Right lobe of liver (tissue), 4 donors: Measurements from ENCODE around the gene ACSL3.

Experiments used
- POLR2A ChIP-seq: fragments of 450-650 bp; IDR thresholded peaks from one replicate; pipeline ENCODE4 v1.6.1; 2017; ENCODE audit warnings: antibody characterized with exemption, mild to moderate bottlenecking
- TF ChIP-seq, protein P1 (sequence below), 4 donors: fragments of 200-600 bp in 3 of 4; fragments of 450-650 bp in 1 of 4; IDR thresholded peaks; one replicate each; pipeline versions ENCODE4 v1.5.1 to v1.8.0; 2016 to 2022; ENCODE audit warnings: antibody characterized with exemption in 4 of 4, mild to moderate bottlenecking in 2 of 4
- donor health status: DM: no; HTN: no; CAD: no.
- donor health status: DM: no; HTN: no; CAD: no.
- donor health status: DM: no; HTN: yes; CAD: no.

DNA sequence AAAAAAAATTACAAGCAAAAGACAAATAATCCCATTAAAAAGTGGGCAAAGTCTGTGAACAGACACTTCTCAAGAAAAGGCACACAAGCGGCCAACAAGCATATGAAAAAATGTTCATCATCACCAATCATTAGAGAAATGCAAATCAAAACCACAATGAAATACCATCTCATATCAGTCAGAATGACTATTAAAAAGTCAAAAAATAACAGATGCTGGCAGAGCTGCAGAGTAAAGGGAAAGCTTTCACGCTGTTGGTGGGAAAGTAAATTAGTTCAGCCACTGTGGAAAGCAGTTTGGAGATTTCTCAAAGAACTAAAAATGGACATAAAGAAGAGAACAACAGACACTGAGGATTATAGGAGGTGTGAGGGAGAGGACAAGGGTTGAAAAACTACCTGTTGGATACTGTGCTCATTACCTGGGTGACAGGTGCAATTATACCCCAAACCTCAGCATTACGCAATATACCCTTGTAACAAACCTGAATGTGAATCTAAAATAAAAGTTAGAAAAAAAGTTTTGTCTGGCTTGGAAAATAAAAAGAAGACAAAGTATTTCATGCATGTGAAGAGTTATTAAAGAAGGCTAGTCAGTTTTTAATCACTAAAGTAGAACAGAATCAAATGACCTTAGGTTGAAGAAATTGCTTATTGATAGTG lies 8.7 kb upstream of the ACSL3 start:
- TF ChIP-seq, protein P1, sequence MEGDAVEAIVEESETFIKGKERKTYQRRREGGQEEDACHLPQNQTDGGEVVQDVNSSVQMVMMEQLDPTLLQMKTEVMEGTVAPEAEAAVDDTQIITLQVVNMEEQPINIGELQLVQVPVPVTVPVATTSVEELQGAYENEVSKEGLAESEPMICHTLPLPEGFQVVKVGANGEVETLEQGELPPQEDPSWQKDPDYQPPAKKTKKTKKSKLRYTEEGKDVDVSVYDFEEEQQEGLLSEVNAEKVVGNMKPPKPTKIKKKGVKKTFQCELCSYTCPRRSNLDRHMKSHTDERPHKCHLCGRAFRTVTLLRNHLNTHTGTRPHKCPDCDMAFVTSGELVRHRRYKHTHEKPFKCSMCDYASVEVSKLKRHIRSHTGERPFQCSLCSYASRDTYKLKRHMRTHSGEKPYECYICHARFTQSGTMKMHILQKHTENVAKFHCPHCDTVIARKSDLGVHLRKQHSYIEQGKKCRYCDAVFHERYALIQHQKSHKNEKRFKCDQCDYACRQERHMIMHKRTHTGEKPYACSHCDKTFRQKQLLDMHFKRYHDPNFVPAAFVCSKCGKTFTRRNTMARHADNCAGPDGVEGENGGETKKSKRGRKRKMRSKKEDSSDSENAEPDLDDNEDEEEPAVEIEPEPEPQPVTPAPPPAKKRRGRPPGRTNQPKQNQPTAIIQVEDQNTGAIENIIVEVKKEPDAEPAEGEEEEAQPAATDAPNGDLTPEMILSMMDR (IDR thresholded peaks at IDR 0.05): no peak
- no peak for TF ChIP-seq POLR2A
